Uterus (tissue), 4 donors: Measurements from ENCODE around the gene ADCY4. TPM values are rescaled to one million over a fixed set of nuclear protein-coding genes. Genes with fewer than 3 reads are reported as not detected.

ENCODE experiments used
- DNase-seq, 2 donors: peaks; one replicate each; pipeline ENCODE4 v3.0.0-alpha.2; 2019 to 2020
- H3K27ac ChIP-seq, 2 donors: fragments of 200-600 bp; sonication (generic); 1 replicate in 1 of 2; 2 replicates in 1 of 2; pipeline ENCODE4 v1.5.1; 2016 to 2018
- H3K27me3 ChIP-seq, 2 donors: fragments of 200-600 bp; sonication (generic); one replicate each; pipeline ENCODE4 v1.5.1; 2018 to 2019; ENCODE audit warnings: control low read depth in 1 of 2
- H3K36me3 ChIP-seq, 2 donors: fragments of 200-600 bp; sonication (generic); one replicate each; pipeline ENCODE4 v1.5.1; 2019; ENCODE audit warnings: control low read depth in 1 of 2
- H3K4me1 ChIP-seq, 2 donors: fragments of 200-600 bp; sonication (generic); one replicate each; pipeline ENCODE4 v1.5.1; 2018 to 2019; ENCODE audit warnings: control low read depth in 1 of 2
- H3K4me3 ChIP-seq, 2 donors: fragments of 200-600 bp; sonication (generic); 1 replicate in 1 of 2; 2 replicates in 1 of 2; pipeline ENCODE4 v1.5.1; 2018 to 2019; ENCODE audit warnings: mild to moderate bottlenecking in 1 of 2
- H3K9me3 ChIP-seq, 2 donors: fragments of 200-600 bp; sonication (generic); one replicate each; pipeline ENCODE4 v1.5.1; 2019; ENCODE audit warnings: control low read depth in 1 of 2
- POLR2A ChIP-seq, 2 donors: fragments of 450-650 bp; IDR thresholded peaks; one replicate each; pipeline ENCODE4 v1.6.1; 2016; ENCODE audit warnings: antibody characterized with exemption in 2 of 2, mild to moderate bottlenecking in 1 of 2, moderate library complexity in 1 of 2
- intact Hi-C: fragments of 100-400 bp; cut with DNase I; formaldehyde crosslinking; loops from one replicate; pipeline ENCODE4 v1.15.1; 2023; ENCODE audit warnings: low total_unique reads
- total RNA-seq, 4 donors: library from RNA; depleted of rRNA in 3 of 4; stranded (reverse); fragments of >200 nt in 3 of 4; gene quantifications; one replicate each; pipeline versions ENCODE4 v1.1.0 to v1.2.4, GENCODE V29; 2014 to 2023
- TF ChIP-seq, protein P1 (sequence below), 4 experiments: fragments of 200-600 bp in 2 of 4; fragments of 450-650 bp in 2 of 4; sonication (generic) in 2 of 4; IDR thresholded peaks; one replicate each; pipeline ENCODE4 v1.5.1; 2016 to 2019; ENCODE audit warnings: antibody characterized with exemption in 4 of 4, mild to moderate bottlenecking in 2 of 4, moderate library complexity in 1 of 4
- donor health status: DM: yes; HTN: yes; CAD: no.

ADCY4 gene
- total RNA-seq, 4 donors from 2014 or later = 22.8 to 138 (median 86.1) TPM

- TF ChIP-seq POLR2A (IDR thresholded peaks at IDR 0.05) = no peak
- TF ChIP-seq, protein P1, sequence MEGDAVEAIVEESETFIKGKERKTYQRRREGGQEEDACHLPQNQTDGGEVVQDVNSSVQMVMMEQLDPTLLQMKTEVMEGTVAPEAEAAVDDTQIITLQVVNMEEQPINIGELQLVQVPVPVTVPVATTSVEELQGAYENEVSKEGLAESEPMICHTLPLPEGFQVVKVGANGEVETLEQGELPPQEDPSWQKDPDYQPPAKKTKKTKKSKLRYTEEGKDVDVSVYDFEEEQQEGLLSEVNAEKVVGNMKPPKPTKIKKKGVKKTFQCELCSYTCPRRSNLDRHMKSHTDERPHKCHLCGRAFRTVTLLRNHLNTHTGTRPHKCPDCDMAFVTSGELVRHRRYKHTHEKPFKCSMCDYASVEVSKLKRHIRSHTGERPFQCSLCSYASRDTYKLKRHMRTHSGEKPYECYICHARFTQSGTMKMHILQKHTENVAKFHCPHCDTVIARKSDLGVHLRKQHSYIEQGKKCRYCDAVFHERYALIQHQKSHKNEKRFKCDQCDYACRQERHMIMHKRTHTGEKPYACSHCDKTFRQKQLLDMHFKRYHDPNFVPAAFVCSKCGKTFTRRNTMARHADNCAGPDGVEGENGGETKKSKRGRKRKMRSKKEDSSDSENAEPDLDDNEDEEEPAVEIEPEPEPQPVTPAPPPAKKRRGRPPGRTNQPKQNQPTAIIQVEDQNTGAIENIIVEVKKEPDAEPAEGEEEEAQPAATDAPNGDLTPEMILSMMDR (IDR thresholded peaks at IDR 0.05) = no peak
- H3K27ac ChIP-seq = peak within 1 kb of the TSS; percentile 78 to 80
- H3K4me3 ChIP-seq = peak within 1 kb of the TSS; percentile 32 to 61
- no peaks in the 10 kb centered on the region for H3K9me3 ChIP-seq
- no peak for DNase-seq
- H3K36me3 ChIP-seq = no peaks in the 10 kb centered on the region
- intact Hi-C loops = no loop called here
- peaks cover 5 to 11% of the 10 kb centered on the region in 2 donors for H3K4me1 ChIP-seq
- no peaks in the 10 kb centered on the region for H3K27me3 ChIP-seq
Observed at GRCh38 chr14:24309538-24310264, 25.2 kb downstream of the ADCY4 start, which contains the start of gene LTB4R2. Gene LTB4R2, plus strand, starts transcription at chr14:24310140. Its CDS starts 525 bp downstream, at chr14:24310665.

GRCh38 chr14:24308342-24309124 is 26.3 kb downstream of the ADCY4 start:
- Histone ChIP-seq H3K4me1 (peaks cover 5 to 11% of the 10 kb centered on the region in 2 donors), H3K4me3 (no peak overlapping the region), H3K27me3 (no peaks in the 10 kb centered on the region), H3K27ac (no peak overlapping the region), H3K9me3 (no peaks in the 10 kb centered on the region), H3K36me3 (no peaks in the 10 kb centered on the region)
- no peak for DNase-seq
- TF ChIP-seq, protein P1 (IDR thresholded peaks at IDR 0.05) = no peak
- intact Hi-C loops = no loop called here

GRCh38 chr14:24307575-24308341 is 27.1 kb downstream of the ADCY4 start, which contains the start of gene CIDEB:
Gene CIDEB, minus strand, starts transcription at chr14:24307977. Its CDS starts 119 bp downstream, at chr14:24307858.
- peak in 1 of 2 donors; percentile 52 for DNase-seq
- intact Hi-C loops = no loop called here
- Histone ChIP-seq H3K4me3 (no peak within 1 kb of the TSS), H3K36me3 (no peaks in the 10 kb centered on the region), H3K27me3 (no peaks in the 10 kb centered on the region), H3K9me3 (no peaks in the 10 kb centered on the region), H3K4me1 (peaks cover 5 to 11% of the 10 kb centered on the region in 2 donors), H3K27ac (no peak within 1 kb of the TSS)
- TF ChIP-seq POLR2A (IDR thresholded peaks at IDR 0.05) = no peak
- TF ChIP-seq, protein P1 (IDR thresholded peaks at IDR 0.05) = peak; percentile 67 to 85 (median 72)

GRCh38 chr14:24307156-24307574 is 27.7 kb downstream of the ADCY4 start:
- no peak for DNase-seq
- H3K27ac ChIP-seq = no peak overlapping the region
- no peaks in the 10 kb centered on the region for H3K36me3 ChIP-seq
- TF ChIP-seq, protein P1 (IDR thresholded peaks at IDR 0.05) = no peak
- TF ChIP-seq POLR2A (IDR thresholded peaks at IDR 0.05) = no peak
- H3K4me1 ChIP-seq = peaks cover 5 to 11% of the 10 kb centered on the region in 2 donors
- intact Hi-C loops = no loop called here
- H3K4me3 ChIP-seq = no peak overlapping the region
- H3K27me3 ChIP-seq = no peaks in the 10 kb centered on the region
- no peaks in the 10 kb centered on the region for H3K9me3 ChIP-seq
